MCF 10A (cell line): Measurements from ENCODE around the gene PRR5. TPM values are rescaled to one million over a fixed set of nuclear protein-coding genes. Genes with fewer than 3 reads are reported as not detected.
"Not testable (repeated sequence)": the region's sequence is repeated elsewhere in the genome, so short reads cannot be mapped to it uniquely, and the experiment has no call there.

ENCODE experiments used
- BruUV-seq: library from RNA; stranded (reverse); fragments of 400-500 nt; replicated peaks from 2 replicates; lab custom pipeline; 2021; lab: Mats Ljungman, UMichigan
- CTCF ChIA-PET: fragments of 300-600 bp; sonication (Branson Sonifier 250); formaldehyde crosslinking; extraction: SDS; loops from one replicate; lab custom pipeline; 2021; ENCODE audit warnings: antibody characterized with exemption, inconsistent platforms; lab: Yijun Ruan, JAX
- POLR2A ChIA-PET: fragments of 300-600, 350-650 bp; sonication (Branson Sonifier 250); formaldehyde crosslinking; extraction: SDS; loops from one replicate; lab custom pipeline; 2020; ENCODE audit warnings: antibody characterized with exemption, inconsistent platforms; lab: Yijun Ruan, JAX
- DNase-seq: peaks from one replicate; pipeline ENCODE4 v3.0.0-alpha.2; 2018; ENCODE audit not compliant: unreplicated experiment
- H3K27ac Mint-ChIP-seq: one replicate; pipeline ENCODE4 v1.8.0; 2022; ENCODE audit warnings: mild to moderate bottlenecking, low read depth, mixed read lengths; ENCODE audit not compliant: unreplicated experiment
- H3K27me3 Mint-ChIP-seq: one replicate; pipeline ENCODE4 v1.8.0; 2022; ENCODE audit warnings: mixed read lengths; ENCODE audit not compliant: insufficient read depth, unreplicated experiment
- H3K36me3 Mint-ChIP-seq: one replicate; pipeline ENCODE4 v1.8.0; 2022; ENCODE audit warnings: mild to moderate bottlenecking, moderate library complexity, mixed read lengths; ENCODE audit not compliant: insufficient read depth, unreplicated experiment
- H3K4me1 Mint-ChIP-seq: one replicate; pipeline ENCODE4 v1.8.0; 2022; ENCODE audit warnings: mixed read lengths; ENCODE audit not compliant: insufficient read depth, unreplicated experiment
- H3K4me3 Mint-ChIP-seq: one replicate; pipeline ENCODE4 v1.8.0; 2022; ENCODE audit warnings: mild to moderate bottlenecking, moderate library complexity, mixed read lengths; ENCODE audit not compliant: unreplicated experiment
- H3K9me3 Mint-ChIP-seq: one replicate; pipeline ENCODE4 v1.8.0; 2022; ENCODE audit warnings: mixed read lengths; ENCODE audit not compliant: unreplicated experiment
- CTCF ChIP-seq: fragments of 200-600 bp; IDR thresholded peaks from one replicate; pipeline ENCODE4 v1.8.0; 2022; ENCODE audit warnings: antibody characterized with exemption, mild to moderate bottlenecking; ENCODE audit not compliant: unreplicated experiment
- intact Hi-C: fragments of 100-400 bp; cut with micrococcal nuclease; formaldehyde crosslinking; loops from 2 replicates; pipeline ENCODE4 v1.14.1; 2022
- total RNA-seq: library from RNA; stranded (reverse); gene quantifications from 2 replicates; pipeline ENCODE4 v1.2.3, GENCODE V29; 2022

PRR5 gene
- total RNA-seq, 1 experiment from 2014 or later = 11.0 TPM

GRCh38 chr22:44673406-44673805, 28.6 kb upstream of the PRR5 start:
- CTCF ChIA-PET = interaction anchor here (0.6 to 0.9 kb wide), 5 partner anchors 9 to 67 kb away, joined by 3 to 6 read pairs (median 3); no protein-coding TSS in a partner anchor
- no peak for TF ChIP-seq CTCF
- Mint-ChIP-seq H3K4me1 (no peaks in the 10 kb centered on the region), H3K9me3 (no peaks in the 10 kb centered on the region), H3K36me3 (no peaks in the 10 kb centered on the region), H3K27me3 (peaks cover 37% of the 10 kb centered on the region), H3K4me3 (no peak overlapping the region), H3K27ac (no peak overlapping the region)
- no TSS peak for BruUV-seq
- intact Hi-C loops = no loop called here
- POLR2A ChIA-PET = interaction anchor here (1.2 kb wide), 1 partner anchor 636 kb away, joined by 4 read pairs; no protein-coding TSS in a partner anchor
- no peak for DNase-seq

- BruUV-seq, intact Hi-C loops: not testable (repeated sequence)
Measured at GRCh38 chr22:44676066-44676440, 26.0 kb upstream of the PRR5 start.

GRCh38 chr22:44676441-44677352, 25.3 kb upstream of the PRR5 start:
- no TSS peak for BruUV-seq
- no peaks in the 10 kb centered on the region for H3K9me3 Mint-ChIP-seq
- no peak for TF ChIP-seq CTCF
- H3K36me3 Mint-ChIP-seq = no peaks in the 10 kb centered on the region
- POLR2A ChIA-PET = interaction anchor here (0.6 kb wide), 1 partner anchor 8 kb away, joined by 3 read pairs; no protein-coding TSS in a partner anchor
- intact Hi-C loops = no loop called here
- no peak overlapping the region for H3K27ac Mint-ChIP-seq
- no peaks in the 10 kb centered on the region for H3K4me1 Mint-ChIP-seq
- CTCF ChIA-PET = interaction anchor here (0.9 kb wide), 1 partner anchor 20 kb away, joined by 5 read pairs; no protein-coding TSS in a partner anchor
- peaks cover 7% of the 10 kb centered on the region for H3K27me3 Mint-ChIP-seq
- no peak for DNase-seq
- H3K4me3 Mint-ChIP-seq = no peak overlapping the region

More at GRCh38 chr22:44676066-44676440, 26.0 kb upstream of the PRR5 start:
- POLR2A ChIA-PET, H3K27ac Mint-ChIP-seq, CTCF ChIA-PET, H3K36me3 Mint-ChIP-seq, DNase-seq, H3K4me1 Mint-ChIP-seq, H3K9me3 Mint-ChIP-seq, H3K4me3 Mint-ChIP-seq: not testable (repeated sequence)
- H3K27me3 Mint-ChIP-seq = peaks cover 13% of the 10 kb centered on the region

GRCh38 chr22:44677353-44677840, 24.6 kb upstream of the PRR5 start:
- ChIA-PET POLR2A (no interaction called here), CTCF (interaction anchor here (0.9 kb wide), 1 partner anchor 19 kb away, joined by 5 read pairs; no protein-coding TSS in a partner anchor)
- Mint-ChIP-seq H3K27ac (no peak overlapping the region), H3K27me3 (no peaks in the 10 kb centered on the region), H3K36me3 (no peaks in the 10 kb centered on the region), H3K4me1 (no peaks in the 10 kb centered on the region), H3K4me3 (no peak overlapping the region), H3K9me3 (no peaks in the 10 kb centered on the region)
- no peak for TF ChIP-seq CTCF
- intact Hi-C loops = no loop called here
- DNase-seq = no peak
- BruUV-seq = no TSS peak
